PC-3 (cell line): ENCODE data around the gene TREM1. TPM values are rescaled to one million over a fixed set of nuclear protein-coding genes. Genes with fewer than 3 reads are reported as not detected.

Experiments
- ATAC-seq: fragments of 200-7000 bp; cut with Tn5 transposase; 2 replicates; pipeline ENCODE4 v1.9.1; 2020; ENCODE audit warnings: mild to moderate bottlenecking, moderate library complexity
- BruUV-seq: library from RNA; stranded (reverse); fragments of 400-500 nt; replicated peaks from 2 replicates; lab custom pipeline; 2021; lab: Mats Ljungman, UMichigan
- CTCF ChIA-PET: fragments of 300-600 bp; sonication (Branson Sonifier 250); formaldehyde crosslinking; loops from one replicate; lab custom pipeline; 2022; ENCODE audit warnings: antibody characterized with exemption; lab: Charles Lee
- POLR2A ChIA-PET: fragments of 300-600 bp; sonication (Branson Sonifier 250); formaldehyde crosslinking; loops from one replicate; lab custom pipeline; 2022; ENCODE audit warnings: antibody characterized with exemption; ENCODE audit not compliant: unreplicated experiment; lab: Charles Lee
- DNase-seq: peaks from one replicate; pipeline ENCODE4 v3.0.0-alpha.2; 2015
- H2AFZ ChIP-seq: fragments of 300-600 bp; sonication (generic); 2 replicates; pipeline ENCODE4 v1.6.0; 2016; ENCODE audit warnings: antibody characterized with exemption, low read length
- H3F3A ChIP-seq: fragments of 300-600 bp; sonication (generic); one replicate; pipeline ENCODE4 v1.6.0; 2017; ENCODE audit warnings: antibody characterized with exemption, low read length, control low read depth, mild to moderate bottlenecking; ENCODE audit not compliant: unreplicated experiment
- H3K27ac ChIP-seq: fragments of 300-600 bp; sonication (generic); 2 replicates; pipeline ENCODE4 v1.5.1; 2016; ENCODE audit warnings: mild to moderate bottlenecking, low read length
- H3K27me3 ChIP-seq: fragments of 300-600 bp; sonication (generic); 2 replicates; pipeline ENCODE4 v1.6.1; 2016; ENCODE audit warnings: low read length, mixed read lengths
- H3K36me3 ChIP-seq: fragments of 300-600 bp; sonication (generic); 2 replicates; pipeline ENCODE4 v1.6.1; 2016; ENCODE audit warnings: low read depth, mixed run types, low read length, mixed read lengths
- H3K4me1 ChIP-seq: fragments of 300-600 bp; sonication (generic); 2 replicates; pipeline ENCODE4 v1.5.1; 2016; ENCODE audit warnings: low read length; ENCODE audit not compliant: insufficient read depth
- H3K4me2 ChIP-seq: fragments of 300-600 bp; sonication (generic); 2 replicates; pipeline ENCODE4 v1.6.0; 2016; ENCODE audit warnings: low read length
- H3K4me3 ChIP-seq: fragments of 300-600 bp; sonication (generic); 2 replicates; pipeline ENCODE4 v1.5.1; 2016; ENCODE audit warnings: mild to moderate bottlenecking, low read length, mixed read lengths
- H3K79me2 ChIP-seq: fragments of 300-600 bp; sonication (generic); 2 replicates; pipeline ENCODE4 v1.6.1; 2017; ENCODE audit warnings: low read length, mixed read lengths
- H3K9ac ChIP-seq: fragments of 300-600 bp; sonication (generic); 2 replicates; pipeline ENCODE4 v1.6.0; 2016; ENCODE audit warnings: mild to moderate bottlenecking, low read length
- H3K9me2 ChIP-seq: fragments of 300-600 bp; sonication (generic); replicated peaks from 2 replicates; pipeline ENCODE4 v1.6.1; 2016; ENCODE audit warnings: mixed run types, low read length, mixed read lengths
- H3K9me3 ChIP-seq: fragments of 300-600 bp; sonication (generic); 2 replicates; pipeline ENCODE4 v1.6.1; 2016; ENCODE audit warnings: low read length, mixed read lengths
- H4K20me1 ChIP-seq: fragments of 300-600 bp; sonication (generic); 2 replicates; pipeline ENCODE4 v1.6.1; 2016; ENCODE audit warnings: low read length, mixed read lengths
- CTCF ChIP-seq: fragments of 300-600 bp; sonication (generic); conservative IDR thresholded peaks from 2 replicates; pipeline ENCODE4 v1.5.1; 2017; ENCODE audit warnings: antibody characterized with exemption, low read depth, mild to moderate bottlenecking, low read length
- EZH2 ChIP-seq: fragments of 300-600 bp; sonication (generic); IDR thresholded peaks from one replicate; pipeline ENCODE4 v1.6.1; 2017; ENCODE audit warnings: antibody characterized with exemption, mild to moderate bottlenecking, low read length; ENCODE audit not compliant: unreplicated experiment
- EZH2phosphoT487 ChIP-seq: fragments of 300-600 bp; sonication (generic); IDR thresholded peaks from 2 replicates; pipeline ENCODE4 v1.6.1; 2018; ENCODE audit warnings: mild to moderate bottlenecking, antibody characterized with exemption, low read length, borderline replicate concordance
- intact Hi-C: fragments of 100-400 bp; cut with micrococcal nuclease; formaldehyde crosslinking; loops from 2 replicates; pipeline ENCODE4 v1.9.0; 2023
- total RNA-seq: library from RNA; depleted of rRNA; stranded (reverse); fragments of >200 nt; gene quantifications from 2 replicates; pipeline ENCODE4 v1.2.3, GENCODE V29; 2014

Gene TREM1
- total RNA-seq, 1 experiment from 2014 or later = 0.98 TPM

- Histone ChIP-seq H2AFZ (no peak overlapping the region), H3K27ac (no peak overlapping the region), H3K4me2 (no peak overlapping the region), H3K9ac (no peak overlapping the region), H3K36me3 (no peaks in the 10 kb centered on the region), H3K79me2 (no peaks in the 10 kb centered on the region), H3K4me3 (no peak overlapping the region), H3F3A (no peaks in the 10 kb centered on the region), H3K9me3 (no peaks in the 10 kb centered on the region), H3K27me3 (peaks cover 37% of the 10 kb centered on the region), H3K9me2 (no peaks in the 10 kb centered on the region), H4K20me1 (no peaks in the 10 kb centered on the region), H3K4me1 (no peaks in the 10 kb centered on the region)
- intact Hi-C loops = no loop called here
- no TSS peak for BruUV-seq
- ChIA-PET CTCF (no interaction called here), POLR2A (no interaction called here)
- DNase-seq (no peak), ATAC-seq (no peak)
- no peak for TF ChIP-seq CTCF
- TF ChIP-seq EZH2phosphoT487 = no peak
- TF ChIP-seq EZH2 = no peak
Observed at GRCh38 chr6:41273714-41274113, 12.8 kb downstream of the TREM1 start.

- TF ChIP-seq EZH2phosphoT487 (no peak), EZH2 (no peak), CTCF (no peak)
- ATAC-seq (no peak), DNase-seq (no peak)
- no peaks in the 10 kb centered on the region for H3K9me3 ChIP-seq
- ChIA-PET CTCF (no interaction called here), POLR2A (no interaction called here)
- H4K20me1 ChIP-seq = no peaks in the 10 kb centered on the region
- H3K4me3 ChIP-seq = no peak overlapping the region
- no peak overlapping the region for H3K27ac ChIP-seq
- no peak overlapping the region for H2AFZ ChIP-seq
- H3K9ac ChIP-seq = no peak overlapping the region
- peaks cover 37% of the 10 kb centered on the region for H3K27me3 ChIP-seq
- no peaks in the 10 kb centered on the region for H3K4me1 ChIP-seq
- intact Hi-C loops = no loop called here
- no peaks in the 10 kb centered on the region for H3K9me2 ChIP-seq
- no peaks in the 10 kb centered on the region for H3F3A ChIP-seq
- no peak overlapping the region for H3K4me2 ChIP-seq
- H3K36me3 ChIP-seq = no peaks in the 10 kb centered on the region
- no TSS peak for BruUV-seq
- no peaks in the 10 kb centered on the region for H3K79me2 ChIP-seq
Observed at GRCh38 chr6:41272591-41273240, 13.8 kb downstream of the TREM1 start.

- no peak overlapping the region for H3K4me3 ChIP-seq
- H3K4me2 ChIP-seq = no peak overlapping the region
- TF ChIP-seq CTCF = no peak
- TF ChIP-seq EZH2phosphoT487 = no peak
- TF ChIP-seq EZH2 = no peak
- no peak overlapping the region for H3K9ac ChIP-seq
- POLR2A ChIA-PET = no interaction called here
- H3K9me2 ChIP-seq = no peaks in the 10 kb centered on the region
- BruUV-seq = no TSS peak
- H2AFZ ChIP-seq = no peak overlapping the region
- CTCF ChIA-PET = no interaction called here
- no peak overlapping the region for H3K27ac ChIP-seq
- no peaks in the 10 kb centered on the region for H3K9me3 ChIP-seq
- no peaks in the 10 kb centered on the region for H3K4me1 ChIP-seq
- no peaks in the 10 kb centered on the region for H4K20me1 ChIP-seq
- ATAC-seq = no peak
- no peaks in the 10 kb centered on the region for H3K79me2 ChIP-seq
- DNase-seq = no peak
- H3K27me3 ChIP-seq = peaks cover 37% of the 10 kb centered on the region
- intact Hi-C loops = no loop called here
- no peaks in the 10 kb centered on the region for H3F3A ChIP-seq
- no peaks in the 10 kb centered on the region for H3K36me3 ChIP-seq
Observed at GRCh38 chr6:41271901-41272395, 14.5 kb downstream of the TREM1 start.
